Peyer's patch (tissue), 4 donors: ENCODE data around the gene STYXL1.
"Not testable (repeated sequence)": the region's sequence is repeated elsewhere in the genome, so short reads cannot be mapped to it uniquely, and the experiment has no call there.

Source experiments
- POLR2A ChIP-seq, 2 donors: fragments of 450-650 bp; IDR thresholded peaks; one replicate each; pipeline ENCODE4 v1.5.1; 2017; ENCODE audit warnings: antibody characterized with exemption in 2 of 2, mild to moderate bottlenecking in 2 of 2, moderate library complexity in 2 of 2
- TF ChIP-seq, protein P1 (sequence below), 6 experiments: fragments of 450-650 bp in 4 of 6; fragments of 200-600 bp in 2 of 6; sonication (generic) in 1 of 6; IDR thresholded peaks; one replicate each; pipeline ENCODE4 v1.5.1; 2017 to 2019; ENCODE audit warnings: antibody characterized with exemption in 6 of 6, mild to moderate bottlenecking in 3 of 6, moderate library complexity in 1 of 6

GRCh38 chr7:76094326-76094725, 46.5 kb upstream of the STYXL1 start:
- not testable (repeated sequence) for TF ChIP-seq POLR2A (IDR thresholded peaks at IDR 0.05)
- TF ChIP-seq, protein P1, sequence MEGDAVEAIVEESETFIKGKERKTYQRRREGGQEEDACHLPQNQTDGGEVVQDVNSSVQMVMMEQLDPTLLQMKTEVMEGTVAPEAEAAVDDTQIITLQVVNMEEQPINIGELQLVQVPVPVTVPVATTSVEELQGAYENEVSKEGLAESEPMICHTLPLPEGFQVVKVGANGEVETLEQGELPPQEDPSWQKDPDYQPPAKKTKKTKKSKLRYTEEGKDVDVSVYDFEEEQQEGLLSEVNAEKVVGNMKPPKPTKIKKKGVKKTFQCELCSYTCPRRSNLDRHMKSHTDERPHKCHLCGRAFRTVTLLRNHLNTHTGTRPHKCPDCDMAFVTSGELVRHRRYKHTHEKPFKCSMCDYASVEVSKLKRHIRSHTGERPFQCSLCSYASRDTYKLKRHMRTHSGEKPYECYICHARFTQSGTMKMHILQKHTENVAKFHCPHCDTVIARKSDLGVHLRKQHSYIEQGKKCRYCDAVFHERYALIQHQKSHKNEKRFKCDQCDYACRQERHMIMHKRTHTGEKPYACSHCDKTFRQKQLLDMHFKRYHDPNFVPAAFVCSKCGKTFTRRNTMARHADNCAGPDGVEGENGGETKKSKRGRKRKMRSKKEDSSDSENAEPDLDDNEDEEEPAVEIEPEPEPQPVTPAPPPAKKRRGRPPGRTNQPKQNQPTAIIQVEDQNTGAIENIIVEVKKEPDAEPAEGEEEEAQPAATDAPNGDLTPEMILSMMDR (IDR thresholded peaks at IDR 0.05): not testable (repeated sequence)
